ENCODE data around the gene PRKCE. TPM values are rescaled to one million over a fixed set of nuclear protein-coding genes. Genes with fewer than 3 reads are reported as not detected.

Gene PRKCE
- total RNA-seq, 1 experiment from 2014 or later: 4.4 TPM

- Mint-ChIP-seq H3K4me3 (ENCODE audit: unreplicated experiment) (no peak overlapping the region), H3K4me1 (ENCODE audit: low read depth, unreplicated experiment) (peaks cover 7% of the 10 kb centered on the region), H3K9me3 (ENCODE audit: unreplicated experiment) (no peaks in the 10 kb centered on the region), H3K27me3 (ENCODE audit: insufficient read depth, unreplicated experiment) (peaks cover 4% of the 10 kb centered on the region), H3K27ac (ENCODE audit: unreplicated experiment) (no peak overlapping the region), H3K36me3 (ENCODE audit: insufficient read depth, unreplicated experiment) (no peaks in the 10 kb centered on the region)
- Histone ChIP-seq H3K4me1 (no peaks in the 10 kb centered on the region), H3K4me3 (ENCODE audit: low read depth, low read length) (no peak overlapping the region), H3K36me3 (ENCODE audit: control insufficient read depth, insufficient read depth, low read length) (no peaks in the 10 kb centered on the region), H3K27me3 (replicated peaks; ENCODE audit: control insufficient read depth, insufficient read depth, low read length) (no peaks in the 10 kb centered on the region), H3K9me3 (no peaks in the 10 kb centered on the region)
- no peak for DNase-seq
- POLR2A ChIA-PET: no interaction called here
- no peak for TF ChIP-seq CTCF (IDR thresholded peaks at IDR 0.05; ENCODE audit: insufficient read depth in 1 of 2, low read depth in 1 of 2, low read length in 1 of 2, severe bottlenecking in 1 of 2, unreplicated experiment in 1 of 2)
- intact Hi-C loops (cut with micrococcal nuclease; ENCODE audit: unreplicated experiment): no loop called here
- CTCF ChIA-PET: interaction anchor here (0.6 kb wide), 1 partner anchor 11 kb away, joined by 3 read pairs; no protein-coding TSS in a partner anchor
- BruUV-seq (replicated peaks): no TSS peak
These were observed 185.3 kb downstream of the PRKCE start for GRCh38 chr2:45836740-45837139.

GRCh38 chr2:45837812-45838341 is 186.4 kb downstream of the PRKCE start:
- intact Hi-C loops (cut with micrococcal nuclease; ENCODE audit: unreplicated experiment): no loop called here
- H3K27ac Mint-ChIP-seq (ENCODE audit: unreplicated experiment): no peak overlapping the region

GRCh38 chr2:45839508-45840251 is 188.2 kb downstream of the PRKCE start:
- H3K36me3 ChIP-seq (ENCODE audit: control insufficient read depth, insufficient read depth, low read length): no peaks in the 10 kb centered on the region
- ChIA-PET CTCF (interaction anchor here (0.6 kb wide), 1 partner anchor 96 kb away, joined by 3 read pairs; no protein-coding TSS in a partner anchor), POLR2A (no interaction called here)
- DNase-seq: no peak
- no peaks in the 10 kb centered on the region for H3K4me1 ChIP-seq
- TF ChIP-seq CTCF (IDR thresholded peaks at IDR 0.05; ENCODE audit: insufficient read depth in 1 of 2, low read depth in 1 of 2, low read length in 1 of 2, severe bottlenecking in 1 of 2, unreplicated experiment in 1 of 2): no peak
- no peak overlapping the region for H3K27ac Mint-ChIP-seq (ENCODE audit: unreplicated experiment)
- no peaks in the 10 kb centered on the region for H3K9me3 ChIP-seq
- no peaks in the 10 kb centered on the region for H3K27me3 Mint-ChIP-seq (ENCODE audit: insufficient read depth, unreplicated experiment)
- no peaks in the 10 kb centered on the region for H3K36me3 Mint-ChIP-seq (ENCODE audit: insufficient read depth, unreplicated experiment)
- no peak overlapping the region for H3K4me3 ChIP-seq (ENCODE audit: low read depth, low read length)
- intact Hi-C loops (cut with micrococcal nuclease; ENCODE audit: unreplicated experiment): no loop called here
- H3K4me3 Mint-ChIP-seq (ENCODE audit: unreplicated experiment): no peak overlapping the region
- no TSS peak for BruUV-seq (replicated peaks)
- no peaks in the 10 kb centered on the region for H3K9me3 Mint-ChIP-seq (ENCODE audit: unreplicated experiment)
- no peaks in the 10 kb centered on the region for H3K4me1 Mint-ChIP-seq (ENCODE audit: low read depth, unreplicated experiment)
- no peaks in the 10 kb centered on the region for H3K27me3 ChIP-seq (replicated peaks; ENCODE audit: control insufficient read depth, insufficient read depth, low read length)

More at GRCh38 chr2:45837812-45838341, 186.4 kb downstream of the PRKCE start:
- H3K4me3 ChIP-seq (ENCODE audit: low read depth, low read length): no peak overlapping the region
- H3K4me1 Mint-ChIP-seq (ENCODE audit: low read depth, unreplicated experiment): peaks cover 7% of the 10 kb centered on the region
- no peaks in the 10 kb centered on the region for H3K4me1 ChIP-seq
- H3K36me3 Mint-ChIP-seq (ENCODE audit: insufficient read depth, unreplicated experiment): no peaks in the 10 kb centered on the region
- no peak for TF ChIP-seq CTCF (IDR thresholded peaks at IDR 0.05; ENCODE audit: insufficient read depth in 1 of 2, low read depth in 1 of 2, low read length in 1 of 2, severe bottlenecking in 1 of 2, unreplicated experiment in 1 of 2)
- DNase-seq: no peak
- no peak overlapping the region for H3K4me3 Mint-ChIP-seq (ENCODE audit: unreplicated experiment)
- no TSS peak for BruUV-seq (replicated peaks)
- H3K27me3 Mint-ChIP-seq (ENCODE audit: insufficient read depth, unreplicated experiment): peaks cover 4% of the 10 kb centered on the region
- no peaks in the 10 kb centered on the region for H3K9me3 Mint-ChIP-seq (ENCODE audit: unreplicated experiment)
- no peaks in the 10 kb centered on the region for H3K36me3 ChIP-seq (ENCODE audit: control insufficient read depth, insufficient read depth, low read length)
- ChIA-PET CTCF (no interaction called here), POLR2A (no interaction called here)
- H3K27me3 ChIP-seq (replicated peaks; ENCODE audit: control insufficient read depth, insufficient read depth, low read length): no peaks in the 10 kb centered on the region
- H3K9me3 ChIP-seq: no peaks in the 10 kb centered on the region

Measured in Caco-2 (cell line).